Fibroblast of skin of scalp (primary cell): Measurements from ENCODE around the gene PDE11A.

Source experiments
- DNase-seq: peaks from one replicate; pipeline ENCODE4 v3.0.0-alpha.2; 2013

Gene PDE11A

GRCh38 chr2:177723235-177723634 is 349.3 kb downstream of the PDE11A start:
- no peak for DNase-seq

- no peak for DNase-seq
These were observed 350.6 kb downstream of the PDE11A start for GRCh38 chr2:177721818-177722567.

GRCh38 chr2:177721087-177721486 is 351.5 kb downstream of the PDE11A start:
- DNase-seq: no peak

GRCh38 chr2:177717831-177718618 is 354.6 kb downstream of the PDE11A start:
- no peak for DNase-seq

GRCh38 chr2:177716484-177716883 is 356.1 kb downstream of the PDE11A start:
- no peak for DNase-seq

GRCh38 chr2:177715771-177716170 is 356.8 kb downstream of the PDE11A start:
- DNase-seq: no peak

GRCh38 chr2:177714704-177715103 is 357.9 kb downstream of the PDE11A start:
- DNase-seq: no peak

- DNase-seq: no peak
These were observed 360.1 kb downstream of the PDE11A start for GRCh38 chr2:177712462-177712861.

GRCh38 chr2:177711483-177712265 is 360.9 kb downstream of the PDE11A start:
- DNase-seq: no peak

- no peak for DNase-seq
These were observed 361.7 kb downstream of the PDE11A start for GRCh38 chr2:177710889-177711288.

- no peak for DNase-seq
These were observed 362.6 kb downstream of the PDE11A start for GRCh38 chr2:177709986-177710401.

- no peak for DNase-seq
These were observed 363.7 kb downstream of the PDE11A start for GRCh38 chr2:177708660-177709444.

GRCh38 chr2:177708106-177708505 is 364.5 kb downstream of the PDE11A start:
- no peak for DNase-seq

GRCh38 chr2:177705511-177706173 is 366.9 kb downstream of the PDE11A start:
- no peak for DNase-seq

- DNase-seq: no peak
These were observed 369.4 kb downstream of the PDE11A start for GRCh38 chr2:177703159-177703558.

GRCh38 chr2:177698281-177698680 is 374.3 kb downstream of the PDE11A start:
- DNase-seq: no peak

- DNase-seq: no peak
These were observed 378.2 kb downstream of the PDE11A start for GRCh38 chr2:177694348-177694747.

GRCh38 chr2:177693658-177694339 is 378.8 kb downstream of the PDE11A start:
- DNase-seq: no peak

- no peak for DNase-seq
These were observed 379.8 kb downstream of the PDE11A start for GRCh38 chr2:177692783-177693269.

GRCh38 chr2:177692042-177692782 is 380.4 kb downstream of the PDE11A start:
- DNase-seq: no peak
